ENCODE data around the gene ELAVL1.

The ELAVL1 gene

DNA sequence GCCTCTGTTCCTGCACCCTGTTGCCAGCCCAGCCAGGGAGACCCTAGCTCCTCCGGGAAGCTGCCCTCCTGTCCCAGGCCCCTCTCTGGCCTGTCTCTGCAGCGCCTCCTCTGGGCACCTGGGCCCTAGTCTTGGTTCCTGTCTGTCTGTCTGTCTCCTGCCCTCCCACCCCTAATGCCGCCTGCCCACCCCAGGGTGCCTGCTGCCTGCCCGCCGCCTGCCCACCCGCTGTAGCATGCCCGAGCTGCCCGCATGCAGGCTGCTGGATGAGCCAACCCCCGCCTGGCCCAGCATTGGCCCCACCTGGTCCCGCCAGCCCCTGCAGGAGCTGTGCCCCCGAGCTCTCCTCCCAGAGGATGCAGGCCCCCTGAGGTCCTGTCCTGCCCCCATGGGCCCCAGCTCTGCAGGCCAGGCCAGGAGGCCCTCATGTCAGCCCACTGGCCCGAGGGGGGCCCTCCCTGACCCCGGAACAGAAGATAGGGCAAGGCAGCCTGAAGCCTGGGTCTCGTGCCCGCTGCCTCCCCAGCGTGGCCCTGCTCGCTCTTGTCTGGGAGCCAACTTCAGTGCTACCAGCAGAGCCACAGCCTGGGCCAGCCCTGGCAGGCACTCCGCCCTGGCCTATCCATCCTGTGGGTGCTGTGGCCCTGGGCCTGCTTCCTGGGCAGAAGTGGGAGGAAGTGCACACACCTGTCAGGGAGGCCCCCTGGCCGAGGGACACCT lies 96.5 kb downstream of the ELAVL1 start:
- no peak for DNase-seq
